GM13977 (cell line): ENCODE results near the gene AFF3.
A peak's percentile ranks its signal among the peaks of the same experiment; 100 is the strongest.

Source experiments
- DNase-seq: peaks from one replicate; pipeline ENCODE4 v3.0.0; 2012; ENCODE audit warnings: low spot score
- CTCF ChIP-seq: IDR thresholded peaks from 2 replicates; pipeline ENCODE4 v1.5.1; 2012; ENCODE audit warnings: mild to moderate bottlenecking, control low read depth; ENCODE audit not compliant: insufficient read depth; ENCODE audit errors: extremely low read depth, missing control alignments
- in situ Hi-C: fragments of 300-500 bp; cut with MboI; formaldehyde crosslinking; loops from one replicate; pipeline ENCODE4 v1.12.0; 2022; ENCODE audit warnings: low sequenced_read_pairs, low pct_unique_long_range_greater_than_20kb, mixed read lengths, inconsistent platforms; ENCODE audit not compliant: unreplicated experiment

The AFF3 gene

DNA sequence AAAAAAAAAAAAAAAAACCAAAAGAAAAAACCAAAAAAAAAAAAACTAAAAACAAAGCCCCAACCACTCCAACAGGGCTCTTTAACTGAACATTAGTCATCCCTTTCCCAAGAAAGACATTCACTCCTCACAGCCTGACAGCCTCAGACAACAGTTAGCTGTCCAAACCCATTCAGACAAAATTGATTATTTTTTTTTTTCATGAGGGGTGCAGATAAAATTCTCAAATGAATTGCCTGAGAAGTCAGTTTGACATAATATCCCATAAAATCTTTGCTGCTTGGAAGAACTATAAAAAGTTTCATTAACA, 446.5 kb downstream of the AFF3 start:
- no peak for DNase-seq
- in situ Hi-C loops, result no loop called here
- no peak for TF ChIP-seq CTCF

DNA sequence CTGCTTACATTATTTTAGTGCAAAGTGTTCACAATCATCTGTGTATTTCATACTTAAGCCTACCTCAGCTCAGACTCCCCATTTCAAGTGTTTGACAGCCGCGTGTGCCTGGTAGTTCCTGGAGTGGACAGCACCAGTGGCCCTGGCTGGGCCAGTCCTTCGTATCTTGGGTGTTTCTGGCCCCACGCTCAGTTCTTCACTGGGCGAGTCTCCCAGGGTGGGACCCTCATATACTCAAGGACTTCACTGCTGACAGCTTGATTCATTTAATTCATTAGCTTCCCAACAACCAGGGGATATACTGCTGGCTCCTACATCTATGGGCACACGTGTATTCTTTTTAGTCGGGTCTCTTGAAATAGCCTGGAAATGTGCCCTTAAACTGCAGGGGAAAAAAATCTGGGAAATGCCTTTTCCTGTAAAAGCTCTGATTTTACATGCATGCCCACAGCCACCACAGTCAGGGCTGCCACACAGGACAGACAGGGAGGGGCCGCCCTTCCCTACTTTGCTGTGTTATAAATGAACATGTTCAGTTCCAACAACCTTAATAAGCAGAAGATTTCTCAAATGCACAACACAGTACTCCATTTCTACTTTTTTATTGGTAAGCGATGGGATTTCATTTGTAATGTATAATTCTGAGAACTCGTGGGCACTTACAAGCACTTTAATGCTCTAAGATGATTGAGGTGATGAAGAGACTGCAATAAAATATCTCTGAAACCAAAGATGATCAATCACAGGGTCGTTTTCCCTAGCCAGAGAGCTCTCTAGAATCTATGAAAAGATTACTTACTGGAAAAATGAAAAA, 447.1 kb downstream of the AFF3 start:
- no peak for DNase-seq
- in situ Hi-C loops, result no loop called here

GRCh38 chr2:99694331-99694730, 448.1 kb downstream of the AFF3 start:
- DNase-seq, result no peak
- TF ChIP-seq CTCF, result no peak
- in situ Hi-C loops, result no loop called here

More for the DNA sequence above, 447.1 kb downstream of the AFF3 start:
- TF ChIP-seq CTCF, result no peak

DNA sequence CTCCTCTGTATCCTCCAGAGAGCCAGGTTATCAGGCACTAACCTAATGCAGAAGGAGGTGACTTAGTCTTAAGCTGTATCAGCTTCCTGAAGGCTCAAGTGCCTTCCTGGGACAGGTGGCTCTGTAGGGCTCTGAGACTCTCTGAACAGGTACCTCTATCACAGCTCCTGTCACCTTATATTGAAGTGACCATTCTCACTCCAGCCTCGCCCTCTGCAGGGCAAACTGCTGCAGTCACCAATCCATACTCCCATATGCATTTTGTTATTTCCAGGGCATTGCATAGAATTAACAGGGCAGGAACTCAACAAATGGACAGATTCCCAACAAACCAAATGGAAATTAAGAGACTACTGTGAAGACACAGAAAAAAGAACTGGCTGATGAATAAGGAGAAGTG, 449.6 kb downstream of the AFF3 start:
- peak; percentile 6 for TF ChIP-seq CTCF
- no peak for DNase-seq
- in situ Hi-C loops, result no loop called here

- in situ Hi-C loops, result no loop called here
- DNase-seq, result no peak
- no peak for TF ChIP-seq CTCF
Measured at GRCh38 chr2:99691926-99692325, 450.5 kb downstream of the AFF3 start.

DNA sequence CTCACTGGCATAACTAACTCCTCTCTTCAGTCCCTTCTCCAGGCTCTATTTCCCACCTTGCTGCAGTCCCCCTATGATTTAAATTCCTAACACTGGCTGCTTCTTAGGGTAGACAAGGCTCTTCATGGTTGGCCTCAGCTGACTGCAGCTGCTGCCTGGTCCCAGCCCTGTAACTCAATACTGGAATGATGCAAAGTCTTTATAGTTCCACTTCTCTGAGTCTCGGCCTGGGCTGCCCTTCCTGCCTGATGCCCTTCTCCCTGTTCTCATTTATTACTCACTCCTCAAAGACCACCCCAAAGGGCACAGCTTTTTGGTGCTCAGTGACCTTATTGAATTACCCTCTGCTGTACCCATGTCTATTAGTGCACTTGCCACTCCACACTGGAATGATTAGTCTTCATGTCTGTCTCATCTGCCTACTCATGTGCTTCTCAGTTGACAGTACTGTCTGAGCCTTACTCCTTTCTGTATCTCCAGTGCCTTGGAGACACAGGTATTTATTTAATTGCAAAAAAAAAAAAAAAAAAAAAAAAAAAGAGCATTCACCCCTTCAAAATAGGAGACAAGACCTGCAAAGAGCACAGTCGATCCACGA, 453.1 kb downstream of the AFF3 start:
- DNase-seq, result no peak
- no peak for TF ChIP-seq CTCF
- in situ Hi-C loops, result no loop called here
